Measurements from ENCODE around the gene HBEGF. TPM values are rescaled to one million over a fixed set of nuclear protein-coding genes. Genes with fewer than 3 reads are reported as not detected.

HBEGF gene
- total RNA-seq, 4 donors from 2014 or later: 8.1 to 48.4 (median 22.2) TPM

GRCh38 chr5:140293091-140293848 is 53.1 kb downstream of the HBEGF start:
- TF ChIP-seq CTCF (IDR thresholded peaks at IDR 0.05; ENCODE audit: low read depth): no peak

GRCh38 chr5:140292212-140293036 is 54.0 kb downstream of the HBEGF start:
- no peak for TF ChIP-seq CTCF (IDR thresholded peaks at IDR 0.05; ENCODE audit: low read depth)

- no peak for TF ChIP-seq CTCF (IDR thresholded peaks at IDR 0.05; ENCODE audit: low read depth)
Observed at GRCh38 chr5:140287801-140288521, 58.4 kb downstream of the HBEGF start.

- no peak for TF ChIP-seq CTCF (IDR thresholded peaks at IDR 0.05; ENCODE audit: low read depth)
Observed at GRCh38 chr5:140286424-140286823, 60.0 kb downstream of the HBEGF start.

- TF ChIP-seq CTCF (IDR thresholded peaks at IDR 0.05; ENCODE audit: low read depth): no peak
Observed at GRCh38 chr5:140284013-140284412, 62.4 kb downstream of the HBEGF start.

Other genes starting within 250 kb of the HBEGF start
- 10 to 100 TPM; 25.6 to 41.7 (median 31.5) TPM for gene PURA, start 232.5 kb downstream of the HBEGF start, total RNA-seq
- 10 to 100 TPM; 21.7 to 26.6 (median 24.4) TPM for gene IGIP, start 220.7 kb downstream of the HBEGF start, total RNA-seq
- 100 to 1,000 TPM in 2 of 4 donors, 10 to 100 TPM in 2; 88.9 to 115 (median 106) TPM for gene CYSTM1, start 171.4 kb downstream of the HBEGF start, total RNA-seq
- 100 to 1,000 TPM in 2 of 4 donors, 10 to 100 TPM in 2; 70.2 to 116 (median 90.9) TPM for gene PFDN1, start 43.5 kb downstream of the HBEGF start, total RNA-seq
- under 1 TPM in 2 of 4 donors, not detected in 2; 0.17 to 0.22 TPM for gene SLC4A9, start 13.6 kb upstream of the HBEGF start, total RNA-seq
- gene ANKHD1, start 55.2 kb upstream of the HBEGF start, total RNA-seq: 100 to 1,000 TPM; 128 to 177 (median 143) TPM
- 10 to 100 TPM; 24.9 to 36.2 (median 27.9) TPM for gene EIF4EBP3, start 201.1 kb upstream of the HBEGF start, total RNA-seq
- gene SRA1, start 210.9 kb upstream of the HBEGF start, total RNA-seq: 10 to 100 TPM; 12.4 to 33.3 (median 14.7) TPM
- gene APBB3, start 218.0 kb upstream of the HBEGF start, total RNA-seq: 10 to 100 TPM; 13.7 to 24.3 (median 18.9) TPM
- gene SLC35A4, start 218.2 kb upstream of the HBEGF start, total RNA-seq: 10 to 100 TPM; 21.1 to 32.2 (median 25.4) TPM

All from subcutaneous adipose tissue (tissue), 4 donors.